ENCODE data around the gene TENM4.

The TENM4 gene

GRCh38 chr11:79265756-79266322 is 175.0 kb downstream of the TENM4 start:
- Histone ChIP-seq H3K4me2 (ENCODE audit: low read length) (no peak overlapping the region), H4K20me1 (ENCODE audit: control insufficient read depth, insufficient read depth, low read depth, low read length) (no peaks in the 10 kb centered on the region), H3F3A (ENCODE audit: control insufficient read depth, insufficient read depth) (no peaks in the 10 kb centered on the region), H3K4me3 (ENCODE audit: low read length) (no peak overlapping the region), H3K4me1 (ENCODE audit: control insufficient read depth, low read length) (no peaks in the 10 kb centered on the region), H3K27ac (ENCODE audit: low read depth, low read length) (no peak overlapping the region), H3K9me2 (replicated peaks; ENCODE audit: control insufficient read depth, low read length) (no peaks in the 10 kb centered on the region), H3K27me3 (ENCODE audit: control insufficient read depth, low read length) (no peaks in the 10 kb centered on the region), H3K9me3 (ENCODE audit: control insufficient read depth, insufficient read depth, low read length) (no peaks in the 10 kb centered on the region), H3K36me3 (ENCODE audit: control insufficient read depth, low read length) (no peaks in the 10 kb centered on the region), H3K79me2 (ENCODE audit: control insufficient read depth, low read length) (no peaks in the 10 kb centered on the region)
- TF ChIP-seq EZH2phosphoT487 (IDR thresholded peaks at IDR 0.05; ENCODE audit: borderline replicate concordance, low read length) (no peak), CTCF (IDR thresholded peaks at IDR 0.05; ENCODE audit: low read depth, low read length, poor library complexity, severe bottlenecking) (no peak)

- Histone ChIP-seq H3K36me3 (ENCODE audit: control insufficient read depth, low read length) (no peaks in the 10 kb centered on the region), H3K4me1 (ENCODE audit: control insufficient read depth, low read length) (no peaks in the 10 kb centered on the region), H3F3A (ENCODE audit: control insufficient read depth, insufficient read depth) (no peaks in the 10 kb centered on the region), H4K20me1 (ENCODE audit: control insufficient read depth, insufficient read depth, low read depth, low read length) (no peaks in the 10 kb centered on the region), H3K79me2 (ENCODE audit: control insufficient read depth, low read length) (no peaks in the 10 kb centered on the region), H3K27ac (ENCODE audit: low read depth, low read length) (no peak overlapping the region), H3K27me3 (ENCODE audit: control insufficient read depth, low read length) (no peaks in the 10 kb centered on the region), H3K9me2 (replicated peaks; ENCODE audit: control insufficient read depth, low read length) (no peaks in the 10 kb centered on the region), H3K4me3 (ENCODE audit: low read length) (no peak overlapping the region), H3K4me2 (ENCODE audit: low read length) (no peak overlapping the region), H3K9me3 (ENCODE audit: control insufficient read depth, insufficient read depth, low read length) (no peaks in the 10 kb centered on the region)
- TF ChIP-seq CTCF (IDR thresholded peaks at IDR 0.05; ENCODE audit: low read depth, low read length, poor library complexity, severe bottlenecking) = no peak
- TF ChIP-seq EZH2phosphoT487 (IDR thresholded peaks at IDR 0.05; ENCODE audit: borderline replicate concordance, low read length) = no peak
These were observed 176.5 kb downstream of the TENM4 start for GRCh38 chr11:79264284-79264683.

GRCh38 chr11:79263001-79263400 is 177.8 kb downstream of the TENM4 start:
- Histone ChIP-seq H3K27ac (ENCODE audit: low read depth, low read length) (no peak overlapping the region), H4K20me1 (ENCODE audit: control insufficient read depth, insufficient read depth, low read depth, low read length) (no peaks in the 10 kb centered on the region)
- TF ChIP-seq EZH2phosphoT487 (IDR thresholded peaks at IDR 0.05; ENCODE audit: borderline replicate concordance, low read length) (no peak), CTCF (IDR thresholded peaks at IDR 0.05; ENCODE audit: low read depth, low read length, poor library complexity, severe bottlenecking) (no peak)

More at GRCh38 chr11:79263001-79263400, 177.8 kb downstream of the TENM4 start:
- no peaks in the 10 kb centered on the region for H3K4me1 ChIP-seq (ENCODE audit: control insufficient read depth, low read length)
- no peaks in the 10 kb centered on the region for H3K36me3 ChIP-seq (ENCODE audit: control insufficient read depth, low read length)
- H3K9me3 ChIP-seq (ENCODE audit: control insufficient read depth, insufficient read depth, low read length) = no peaks in the 10 kb centered on the region
- no peaks in the 10 kb centered on the region for H3F3A ChIP-seq (ENCODE audit: control insufficient read depth, insufficient read depth)
- no peak overlapping the region for H3K4me3 ChIP-seq (ENCODE audit: low read length)
- H3K79me2 ChIP-seq (ENCODE audit: control insufficient read depth, low read length) = no peaks in the 10 kb centered on the region
- no peaks in the 10 kb centered on the region for H3K27me3 ChIP-seq (ENCODE audit: control insufficient read depth, low read length)
- no peaks in the 10 kb centered on the region for H3K9me2 ChIP-seq (replicated peaks; ENCODE audit: control insufficient read depth, low read length)
- no peak overlapping the region for H3K4me2 ChIP-seq (ENCODE audit: low read length)

Measured in DOHH2 (cell line).